ENCODE data around the gene PAQR7. TPM values are rescaled to one million over a fixed set of nuclear protein-coding genes. Genes with fewer than 3 reads are reported as not detected.

The PAQR7 gene
- total RNA-seq, 2 experiments from 2014 or later = 1.1 to 1.5 TPM

DNA sequence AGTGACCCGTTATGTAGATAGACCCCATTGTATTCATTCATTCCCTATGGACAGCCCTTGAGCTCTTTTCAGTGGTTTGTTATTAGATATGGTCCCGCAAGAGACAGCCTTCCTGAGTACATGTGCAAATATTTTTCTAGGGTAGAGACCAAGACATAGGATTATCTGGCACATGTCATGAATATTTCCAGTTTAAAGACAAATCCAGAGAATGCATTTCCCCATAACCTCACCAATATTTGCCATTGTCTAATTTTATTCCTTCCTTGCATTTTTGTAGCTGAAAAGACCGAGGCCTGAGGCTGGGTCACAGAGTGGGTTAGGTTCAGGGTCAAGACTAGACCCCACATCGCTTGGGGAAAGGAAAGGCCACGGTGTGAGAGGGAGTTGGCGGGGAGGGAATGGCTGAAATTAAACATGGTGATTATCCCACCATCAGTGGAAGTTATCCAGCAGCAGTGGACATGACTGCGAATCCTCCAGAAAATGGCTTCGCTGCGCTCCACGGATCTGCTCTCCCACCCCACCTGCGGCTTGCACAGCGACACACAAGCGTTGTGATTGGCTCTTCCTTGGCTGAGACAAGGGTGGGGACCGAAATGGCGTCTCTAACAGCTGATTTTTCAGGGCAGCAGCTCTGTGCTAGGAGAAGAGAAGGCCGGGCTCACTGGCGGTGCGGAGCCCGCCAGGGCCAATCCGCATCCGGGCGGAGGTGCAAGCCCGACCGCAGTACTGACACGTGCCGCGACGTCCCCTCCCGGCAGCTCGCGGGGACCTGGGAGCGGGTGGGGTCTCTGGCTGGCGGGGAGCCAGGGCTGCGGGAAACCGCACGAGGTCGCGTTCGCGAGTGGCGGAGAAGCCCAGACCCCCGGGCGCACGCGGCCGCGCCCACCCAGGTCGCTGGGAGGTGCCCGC is 46.8 kb upstream of the PAQR7 start:
- POLR2A ChIA-PET = interaction anchor here (0.6 to 2.4 kb wide), 11 partner anchors 9 to 103 kb away, joined by 3 to 25 read pairs (median 6); partner anchors contain the start of genes MTFR1L, PAFAH2 and STMN1
- Mint-ChIP-seq H3K4me3 (peak overlapping the region; percentile 88), H3K4me1 (ENCODE audit: low read depth) (peaks cover 41% of the 10 kb centered on the region), H3K9me3 (no peaks in the 10 kb centered on the region), H3K36me3 (ENCODE audit: low read depth) (no peaks in the 10 kb centered on the region), H3K27me3 (no peaks in the 10 kb centered on the region), H3K27ac (peak overlapping the region; percentile 84)
- peaks cover 32% of the 10 kb centered on the region for H3K4me1 ChIP-seq (ENCODE audit: insufficient read depth, low read length)
- CTCF ChIA-PET = interaction anchor here (1.5 to 1.9 kb wide), 4 partner anchors 14 to 75 kb away, joined by 3 to 8 read pairs (median 5); partner anchors contain the start of gene PAFAH2
- ATAC-seq (ENCODE audit: poor library complexity) = peak; percentile 77
- no peaks in the 10 kb centered on the region for H3K27me3 ChIP-seq (ENCODE audit: control insufficient read depth in 1 of 2, insufficient read depth in 2 of 2, low read length in 2 of 2)
- intact Hi-C loops (cut with DNase I, micrococcal nuclease) = loop anchor here in 1 of 2 experiments (2.0 kb wide), 2 partner anchors 16 to 28 kb away; partner anchors contain the start of gene STMN1
- H3K9me3 ChIP-seq (ENCODE audit: control insufficient read depth in 1 of 2, insufficient read depth in 1 of 2, low read length in 2 of 2) = no peaks in the 10 kb centered on the region
- DNase-seq = peak in 13 of 14 experiments; percentile 13 to 76 (median 37)
- peak overlapping the region; percentile 67 for H3K4me3 ChIP-seq (ENCODE audit: low read length)
- no peak overlapping the region for H3K27ac ChIP-seq (ENCODE audit: low read depth in 1 of 2, low read length in 2 of 2)
- H3K36me3 ChIP-seq (ENCODE audit: insufficient read depth, low read length) = no peaks in the 10 kb centered on the region
- TF ChIP-seq, protein P1, sequence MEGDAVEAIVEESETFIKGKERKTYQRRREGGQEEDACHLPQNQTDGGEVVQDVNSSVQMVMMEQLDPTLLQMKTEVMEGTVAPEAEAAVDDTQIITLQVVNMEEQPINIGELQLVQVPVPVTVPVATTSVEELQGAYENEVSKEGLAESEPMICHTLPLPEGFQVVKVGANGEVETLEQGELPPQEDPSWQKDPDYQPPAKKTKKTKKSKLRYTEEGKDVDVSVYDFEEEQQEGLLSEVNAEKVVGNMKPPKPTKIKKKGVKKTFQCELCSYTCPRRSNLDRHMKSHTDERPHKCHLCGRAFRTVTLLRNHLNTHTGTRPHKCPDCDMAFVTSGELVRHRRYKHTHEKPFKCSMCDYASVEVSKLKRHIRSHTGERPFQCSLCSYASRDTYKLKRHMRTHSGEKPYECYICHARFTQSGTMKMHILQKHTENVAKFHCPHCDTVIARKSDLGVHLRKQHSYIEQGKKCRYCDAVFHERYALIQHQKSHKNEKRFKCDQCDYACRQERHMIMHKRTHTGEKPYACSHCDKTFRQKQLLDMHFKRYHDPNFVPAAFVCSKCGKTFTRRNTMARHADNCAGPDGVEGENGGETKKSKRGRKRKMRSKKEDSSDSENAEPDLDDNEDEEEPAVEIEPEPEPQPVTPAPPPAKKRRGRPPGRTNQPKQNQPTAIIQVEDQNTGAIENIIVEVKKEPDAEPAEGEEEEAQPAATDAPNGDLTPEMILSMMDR (IDR thresholded peaks at IDR 0.05) = no peak

DNA sequence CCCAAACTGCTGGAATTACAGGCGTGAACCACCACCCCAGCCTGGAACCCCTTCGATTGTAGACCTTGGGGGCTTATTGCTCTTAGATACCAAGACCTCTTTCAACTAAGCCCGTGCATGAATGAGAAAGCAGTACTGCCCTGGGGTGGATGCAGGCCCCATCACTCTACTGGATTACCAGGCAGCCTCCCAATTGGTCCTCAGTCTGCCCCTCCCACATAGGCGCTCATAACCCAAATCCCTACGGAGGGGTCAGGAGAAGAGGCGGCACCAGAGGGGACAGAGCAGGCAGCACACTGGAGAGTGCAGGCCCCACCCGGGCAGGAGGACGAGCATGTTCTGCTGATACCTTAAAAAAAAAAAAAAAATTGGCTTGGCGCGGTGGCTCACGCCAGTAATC is 43.1 kb upstream of the PAQR7 start:
- no peak overlapping the region for H3K27ac ChIP-seq (ENCODE audit: low read depth in 1 of 2, low read length in 2 of 2)
- no peaks in the 10 kb centered on the region for H3K36me3 ChIP-seq (ENCODE audit: insufficient read depth, low read length)
- ChIA-PET CTCF (interaction anchor here (2.4 kb wide), 1 partner anchor 23 kb away, joined by 7 read pairs; no protein-coding TSS in a partner anchor), POLR2A (interaction anchor here (1.2 to 1.4 kb wide), 4 partner anchors 11 to 79 kb away, joined by 5 to 9 read pairs (median 7); partner anchors contain the start of gene PAFAH2)
- H3K27me3 ChIP-seq (ENCODE audit: control insufficient read depth in 1 of 2, insufficient read depth in 2 of 2, low read length in 2 of 2) = no peaks in the 10 kb centered on the region
- ATAC-seq (ENCODE audit: poor library complexity) (no peak), DNase-seq (no peak)
- peaks cover 30% of the 10 kb centered on the region for H3K4me1 ChIP-seq (ENCODE audit: insufficient read depth, low read length)
- no peaks in the 10 kb centered on the region for H3K9me3 ChIP-seq (ENCODE audit: control insufficient read depth in 1 of 2, insufficient read depth in 1 of 2, low read length in 2 of 2)
- Mint-ChIP-seq H3K9me3 (no peaks in the 10 kb centered on the region), H3K27ac (no peak overlapping the region), H3K36me3 (ENCODE audit: low read depth) (no peaks in the 10 kb centered on the region), H3K4me1 (ENCODE audit: low read depth) (peaks cover 37% of the 10 kb centered on the region), H3K27me3 (no peaks in the 10 kb centered on the region), H3K4me3 (no peak overlapping the region)
- TF ChIP-seq, protein P1 (IDR thresholded peaks at IDR 0.05) = no peak
- intact Hi-C loops (cut with DNase I, micrococcal nuclease) = no loop called here
- no peak overlapping the region for H3K4me3 ChIP-seq (ENCODE audit: low read length)

DNA sequence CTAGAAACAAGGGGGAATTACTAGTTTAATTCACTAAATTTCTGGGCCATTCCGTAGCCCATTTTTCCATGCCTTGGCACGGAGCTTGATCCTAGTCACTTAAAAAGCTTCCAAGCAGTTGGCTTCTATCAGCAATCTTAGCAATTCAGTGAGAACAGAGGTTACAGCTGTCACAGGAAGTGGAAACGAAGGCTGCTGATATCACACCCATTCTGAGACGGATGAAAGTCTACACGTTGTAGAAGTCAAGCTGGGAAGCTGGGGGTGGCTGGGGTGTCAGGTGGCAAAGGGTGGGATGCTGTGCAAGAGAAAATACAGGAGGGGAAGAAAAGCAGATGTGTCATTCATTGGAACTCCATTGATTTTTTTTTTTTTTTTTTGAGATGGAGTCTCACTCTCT is 42.5 kb upstream of the PAQR7 start:
- Mint-ChIP-seq H3K36me3 (ENCODE audit: low read depth) (no peaks in the 10 kb centered on the region), H3K27ac (peak overlapping the region; percentile 78), H3K9me3 (no peaks in the 10 kb centered on the region), H3K4me3 (peak overlapping the region; percentile 87), H3K4me1 (ENCODE audit: low read depth) (peaks cover 32% of the 10 kb centered on the region), H3K27me3 (no peaks in the 10 kb centered on the region)
- Histone ChIP-seq H3K36me3 (ENCODE audit: insufficient read depth, low read length) (no peaks in the 10 kb centered on the region), H3K27me3 (ENCODE audit: control insufficient read depth in 1 of 2, insufficient read depth in 2 of 2, low read length in 2 of 2) (no peaks in the 10 kb centered on the region), H3K4me1 (ENCODE audit: insufficient read depth, low read length) (peaks cover 23% of the 10 kb centered on the region), H3K4me3 (ENCODE audit: low read length) (no peak overlapping the region), H3K27ac (ENCODE audit: low read depth in 1 of 2, low read length in 2 of 2) (no peak overlapping the region), H3K9me3 (ENCODE audit: control insufficient read depth in 1 of 2, insufficient read depth in 1 of 2, low read length in 2 of 2) (no peaks in the 10 kb centered on the region)
- DNase-seq = peak in 3 of 14 experiments; percentile 44 to 66 (median 46)
- ChIA-PET CTCF (interaction anchor here (2.4 kb wide), 1 partner anchor 23 kb away, joined by 7 read pairs; no protein-coding TSS in a partner anchor), POLR2A (interaction anchor here (0.6 to 1.4 kb wide), 6 partner anchors 8 to 79 kb away, joined by 3 to 9 read pairs (median 6); partner anchors contain the start of gene PAFAH2)
- intact Hi-C loops (cut with DNase I, micrococcal nuclease) = no loop called here
- peak; percentile 53 for ATAC-seq (ENCODE audit: poor library complexity)
- TF ChIP-seq, protein P1 (IDR thresholded peaks at IDR 0.05) = no peak

Data from CD4-positive, alpha-beta T cell (primary cell).